Vagina (tissue), 2 donors: Measurements from ENCODE around the gene EEF1G. TPM values are rescaled to one million over a fixed set of nuclear protein-coding genes. Genes with fewer than 3 reads are reported as not detected.

Experiments used
- DNase-seq, 2 donors: peaks; one replicate each; pipeline ENCODE4 v3.0.0-alpha.2; 2017; ENCODE audit errors: extremely low spot score in 2 of 2
- H3K27ac ChIP-seq: fragments of 200-600 bp; sonication (generic); one replicate; pipeline ENCODE4 v1.5.1; 2019
- H3K27me3 ChIP-seq: fragments of 200-600 bp; sonication (generic); one replicate; pipeline ENCODE4 v1.5.1; 2019
- H3K36me3 ChIP-seq, 2 donors: fragments of 200-600 bp; sonication (generic); one replicate each; pipeline ENCODE4 v1.5.1; 2017 to 2019
- H3K4me1 ChIP-seq: fragments of 200-600 bp; sonication (generic); one replicate; pipeline ENCODE4 v1.5.1; 2019
- H3K4me3 ChIP-seq, 2 donors: fragments of 200-600 bp; sonication (generic); 1 replicate in 1 of 2; 2 replicates in 1 of 2; pipeline ENCODE4 v1.5.1; 2016 to 2019
- H3K9me3 ChIP-seq: fragments of 200-600 bp; sonication (generic); one replicate; pipeline ENCODE4 v1.5.1; 2019
- POLR2A ChIP-seq, 2 donors: fragments of 450-650 bp; IDR thresholded peaks; one replicate each; pipeline ENCODE4 v1.6.1; 2017; ENCODE audit warnings: antibody characterized with exemption in 2 of 2, mild to moderate bottlenecking in 2 of 2, moderate library complexity in 2 of 2
- POLR2AphosphoS5 ChIP-seq, 2 donors: sonication (generic); formaldehyde crosslinking; IDR thresholded peaks; one replicate each; pipeline ENCODE4 v1.9.0; 2017; ENCODE audit warnings: antibody characterized with exemption in 2 of 2, mild to moderate bottlenecking in 2 of 2, low read depth in 1 of 2; ENCODE audit not compliant: insufficient read depth in 1 of 2
- intact Hi-C: fragments of 100-400 bp; cut with DNase I; formaldehyde crosslinking; loops from one replicate; pipeline ENCODE4 v1.15.1; 2023
- total RNA-seq: library from RNA; depleted of rRNA; stranded (reverse); fragments of >200 nt; gene quantifications from one replicate; pipeline ENCODE4 v1.2.3, GENCODE V29; 2016
- TF ChIP-seq, protein P1 (sequence below), 3 experiments: fragments of 450-650 bp in 2 of 3; fragments of 200-600 bp in 1 of 3; sonication (generic) in 1 of 3; IDR thresholded peaks; one replicate each; pipeline ENCODE4 v1.5.1; 2017 to 2019; ENCODE audit warnings: antibody characterized with exemption in 3 of 3, mild to moderate bottlenecking in 2 of 3, moderate library complexity in 2 of 3

The EEF1G gene
- total RNA-seq, 1 donor from 2014 or later = 1,183 TPM

DNA sequence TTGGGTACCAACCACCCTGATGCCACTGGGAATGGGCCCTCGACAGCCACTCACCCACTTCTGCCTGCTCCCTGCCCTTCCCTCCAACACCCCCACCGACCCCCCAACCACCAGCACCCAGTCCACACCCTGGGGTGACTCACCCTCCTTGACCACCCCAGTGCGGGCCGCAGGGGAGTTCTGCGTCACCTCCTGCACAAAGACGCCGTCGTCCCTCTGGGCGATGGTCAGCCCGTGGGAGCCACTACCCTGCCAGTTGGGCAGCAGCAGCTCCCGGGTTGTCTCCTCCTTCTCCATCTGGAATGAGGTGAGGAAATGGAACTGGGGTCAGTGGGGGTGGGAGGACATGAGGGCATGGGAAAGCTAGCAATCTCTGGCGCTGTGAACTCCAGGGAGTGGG, 37.9 kb downstream of the EEF1G start:
- DNase-seq = no peak
- peaks cover 70% of the 10 kb centered on the region for H3K4me1 ChIP-seq
- TF ChIP-seq POLR2A (IDR thresholded peaks at IDR 0.05) (no peak), POLR2AphosphoS5 (IDR thresholded peaks at IDR 0.05; ENCODE audit: insufficient read depth in 1 of 2, low read depth in 1 of 2) (no peak)
- TF ChIP-seq, protein P1, sequence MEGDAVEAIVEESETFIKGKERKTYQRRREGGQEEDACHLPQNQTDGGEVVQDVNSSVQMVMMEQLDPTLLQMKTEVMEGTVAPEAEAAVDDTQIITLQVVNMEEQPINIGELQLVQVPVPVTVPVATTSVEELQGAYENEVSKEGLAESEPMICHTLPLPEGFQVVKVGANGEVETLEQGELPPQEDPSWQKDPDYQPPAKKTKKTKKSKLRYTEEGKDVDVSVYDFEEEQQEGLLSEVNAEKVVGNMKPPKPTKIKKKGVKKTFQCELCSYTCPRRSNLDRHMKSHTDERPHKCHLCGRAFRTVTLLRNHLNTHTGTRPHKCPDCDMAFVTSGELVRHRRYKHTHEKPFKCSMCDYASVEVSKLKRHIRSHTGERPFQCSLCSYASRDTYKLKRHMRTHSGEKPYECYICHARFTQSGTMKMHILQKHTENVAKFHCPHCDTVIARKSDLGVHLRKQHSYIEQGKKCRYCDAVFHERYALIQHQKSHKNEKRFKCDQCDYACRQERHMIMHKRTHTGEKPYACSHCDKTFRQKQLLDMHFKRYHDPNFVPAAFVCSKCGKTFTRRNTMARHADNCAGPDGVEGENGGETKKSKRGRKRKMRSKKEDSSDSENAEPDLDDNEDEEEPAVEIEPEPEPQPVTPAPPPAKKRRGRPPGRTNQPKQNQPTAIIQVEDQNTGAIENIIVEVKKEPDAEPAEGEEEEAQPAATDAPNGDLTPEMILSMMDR (IDR thresholded peaks at IDR 0.05) = no peak
- no peak overlapping the region for H3K4me3 ChIP-seq
- H3K9me3 ChIP-seq = no peaks in the 10 kb centered on the region
- no peak overlapping the region for H3K27ac ChIP-seq
- intact Hi-C loops = no loop called here
- H3K27me3 ChIP-seq = no peaks in the 10 kb centered on the region
- peaks cover 0 to 58% of the 10 kb centered on the region in 2 donors for H3K36me3 ChIP-seq

GRCh38 chr11:62534779-62535545, 38.7 kb downstream of the EEF1G start:
- H3K27me3 ChIP-seq = no peaks in the 10 kb centered on the region
- peaks cover 0 to 66% of the 10 kb centered on the region in 2 donors for H3K36me3 ChIP-seq
- TF ChIP-seq POLR2A (IDR thresholded peaks at IDR 0.05) (no peak), POLR2AphosphoS5 (IDR thresholded peaks at IDR 0.05; ENCODE audit: insufficient read depth in 1 of 2, low read depth in 1 of 2) (no peak)
- TF ChIP-seq, protein P1 (IDR thresholded peaks at IDR 0.05) = no peak
- no peak for DNase-seq
- intact Hi-C loops = no loop called here
- H3K27ac ChIP-seq = no peak overlapping the region
- H3K9me3 ChIP-seq = no peaks in the 10 kb centered on the region
- peaks cover 70% of the 10 kb centered on the region for H3K4me1 ChIP-seq
- no peak overlapping the region for H3K4me3 ChIP-seq

DNA sequence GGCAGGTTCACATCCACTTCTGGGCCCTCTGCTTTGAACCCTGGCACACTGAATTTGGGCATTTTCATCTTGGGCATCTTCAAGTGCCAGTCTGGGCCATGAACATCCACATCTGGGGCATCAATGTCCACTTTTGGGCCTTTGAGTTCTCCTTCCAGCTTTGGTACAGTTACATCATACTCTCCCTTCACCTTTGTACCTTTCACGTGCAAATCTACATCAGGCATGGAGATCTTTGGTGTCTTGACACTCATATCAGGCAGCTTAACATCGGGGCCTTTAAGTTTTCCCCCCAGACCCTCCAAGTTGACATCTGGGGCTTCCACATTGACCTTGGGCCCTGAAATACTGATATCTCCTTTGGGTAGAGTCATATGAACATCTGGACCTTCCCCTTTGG, 41.6 kb downstream of the EEF1G start:
- TF ChIP-seq, protein P1 (IDR thresholded peaks at IDR 0.05) = no peak
- no peak for TF ChIP-seq POLR2AphosphoS5 (IDR thresholded peaks at IDR 0.05; ENCODE audit: insufficient read depth in 1 of 2, low read depth in 1 of 2)
- no peak for TF ChIP-seq POLR2A (IDR thresholded peaks at IDR 0.05)
- Histone ChIP-seq H3K36me3 (peaks cover 0 to 93% of the 10 kb centered on the region in 2 donors), H3K27me3 (no peaks in the 10 kb centered on the region), H3K4me3 (no peak overlapping the region), H3K4me1 (peaks cover 61% of the 10 kb centered on the region), H3K9me3 (no peaks in the 10 kb centered on the region), H3K27ac (no peak overlapping the region)
- intact Hi-C loops = no loop called here
- no peak for DNase-seq

GRCh38 chr11:62516736-62517371, 56.8 kb downstream of the EEF1G start:
- peaks cover 0 to 65% of the 10 kb centered on the region in 2 donors for H3K36me3 ChIP-seq
- H3K9me3 ChIP-seq = no peaks in the 10 kb centered on the region
- H3K4me1 ChIP-seq = peaks cover 60% of the 10 kb centered on the region
- intact Hi-C loops = no loop called here
- DNase-seq = no peak
- H3K27ac ChIP-seq = no peak overlapping the region
- no peak for TF ChIP-seq POLR2AphosphoS5 (IDR thresholded peaks at IDR 0.05; ENCODE audit: insufficient read depth in 1 of 2, low read depth in 1 of 2)
- TF ChIP-seq, protein P1 (IDR thresholded peaks at IDR 0.05) = no peak
- TF ChIP-seq POLR2A (IDR thresholded peaks at IDR 0.05) = no peak
- H3K27me3 ChIP-seq = no peaks in the 10 kb centered on the region
- no peak overlapping the region for H3K4me3 ChIP-seq

DNA sequence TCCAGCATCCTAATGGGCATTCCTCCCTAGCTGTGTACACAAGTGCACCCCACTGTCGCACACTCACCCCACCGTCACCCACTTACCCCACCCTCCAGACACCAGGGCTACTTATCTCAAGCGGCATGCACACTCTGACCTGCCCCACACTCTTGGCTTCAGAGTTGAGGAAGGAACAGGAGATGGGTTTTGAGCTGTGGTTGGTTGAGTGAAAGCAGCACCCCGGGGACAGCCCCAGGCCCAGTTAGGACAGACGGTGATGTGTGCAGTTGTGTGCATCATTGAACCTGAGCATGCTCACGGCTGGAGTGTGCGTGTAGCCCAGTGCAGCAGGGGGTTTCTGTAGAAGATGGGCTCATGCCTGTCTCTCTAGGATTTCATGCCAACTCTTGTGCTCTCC, 59.5 kb downstream of the EEF1G start:
- no peak overlapping the region for H3K27ac ChIP-seq
- intact Hi-C loops = no loop called here
- H3K27me3 ChIP-seq = no peaks in the 10 kb centered on the region
- peaks cover 56% of the 10 kb centered on the region for H3K4me1 ChIP-seq
- H3K4me3 ChIP-seq = no peak overlapping the region
- DNase-seq = no peak
- H3K36me3 ChIP-seq = peaks cover 0 to 42% of the 10 kb centered on the region in 2 donors
- H3K9me3 ChIP-seq = no peaks in the 10 kb centered on the region
- TF ChIP-seq, protein P1 (IDR thresholded peaks at IDR 0.05) = no peak
